ENCODE results near the gene ANKRD44. TPM values are rescaled to one million over a fixed set of nuclear protein-coding genes. Genes with fewer than 3 reads are reported as not detected.

The ANKRD44 gene
- total and polyA plus RNA-seq, 4 experiments from 2014 or later, result 51.5 to 248 (median 158) TPM

DNA sequence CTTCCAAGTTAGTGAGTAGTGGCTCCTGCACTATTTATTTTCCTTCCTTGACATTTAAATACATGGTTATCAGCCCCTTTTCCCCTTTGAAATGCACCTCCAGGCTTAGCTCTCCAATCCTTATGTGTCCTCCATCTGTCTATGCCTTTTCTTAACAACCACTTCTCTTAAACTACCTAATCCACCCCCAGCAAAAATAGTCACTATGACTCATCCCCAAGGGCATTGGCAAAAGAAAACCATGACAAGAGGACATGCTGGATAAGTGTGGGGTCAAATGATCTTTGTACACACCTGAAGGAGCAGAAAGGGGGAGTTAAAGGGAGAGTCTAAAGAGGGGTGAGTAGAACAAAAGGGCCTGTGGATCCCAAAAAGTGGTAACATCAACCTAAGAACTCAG is 127.2 kb downstream of the ANKRD44 start:
- Histone ChIP-seq H3K27me3 (ENCODE audit: insufficient read depth, low read length) (no peaks in the 10 kb centered on the region), H3K4me1 (ENCODE audit: insufficient read depth, low read length) (peaks cover 74% of the 10 kb centered on the region), H3K4me3 (ENCODE audit: low read length in 2 of 2) (no peak overlapping the region), H3K27ac (ENCODE audit: low read depth, low read length) (no peak overlapping the region), H3K36me3 (ENCODE audit: insufficient read depth, low read length) (peaks cover 36% of the 10 kb centered on the region), H3K9me3 (ENCODE audit: control insufficient read depth in 1 of 2, low read length in 2 of 2) (no peaks in the 10 kb centered on the region)
- H3K36me3 Mint-ChIP-seq, result peaks cover 46 to 62% of the 10 kb centered on the region in 2 donors
- no peaks in the 10 kb centered on the region for H3K9me3 Mint-ChIP-seq
- intact Hi-C loops (cut with micrococcal nuclease), result loop anchor here (5.0 kb wide), 1 partner anchor 36 kb away; no protein-coding TSS in a partner anchor
- no peaks in the 10 kb centered on the region for H3K27me3 Mint-ChIP-seq
- POLR2A ChIA-PET (ENCODE audit: partially characterized antibody), result no interaction called here
- H3K27ac Mint-ChIP-seq, result peak overlapping the region; percentile 19 to 69 (median 36)
- CTCF ChIA-PET (ENCODE audit: partially characterized antibody), result interaction anchor here (0.8 to 2.9 kb wide), 6 partner anchors 8 to 145 kb away, joined by 3 to 10 read pairs (median 4); no protein-coding TSS in a partner anchor
- peaks cover 61 to 94% (median 75%) of the 10 kb centered on the region in 4 donors for H3K4me1 Mint-ChIP-seq
- no peak for DNase-seq
- peak overlapping the region in 1 of 8 donors; percentile 53 for H3K4me3 Mint-ChIP-seq

- Mint-ChIP-seq H3K36me3 (peaks cover 46 to 62% of the 10 kb centered on the region in 2 donors), H3K27ac (peak overlapping the region; percentile 15 to 75 (median 50)), H3K27me3 (no peaks in the 10 kb centered on the region), H3K4me3 (peak overlapping the region in 5 of 8 donors; percentile 0 to 41 (median 1)), H3K4me1 (peaks cover 58 to 87% (median 69%) of the 10 kb centered on the region in 4 donors), H3K9me3 (no peaks in the 10 kb centered on the region)
- intact Hi-C loops (cut with micrococcal nuclease), result loop anchor here (5.0 kb wide), 1 partner anchor 35 kb away; no protein-coding TSS in a partner anchor
- H3K4me1 ChIP-seq (ENCODE audit: insufficient read depth, low read length), result peaks cover 72% of the 10 kb centered on the region
- DNase-seq, result no peak
- no peak overlapping the region for H3K4me3 ChIP-seq (ENCODE audit: low read length in 2 of 2)
- H3K9me3 ChIP-seq (ENCODE audit: control insufficient read depth in 1 of 2, low read length in 2 of 2), result no peaks in the 10 kb centered on the region
- peaks cover 36% of the 10 kb centered on the region for H3K36me3 ChIP-seq (ENCODE audit: insufficient read depth, low read length)
- H3K27ac ChIP-seq (ENCODE audit: low read depth, low read length), result no peak overlapping the region
- no peaks in the 10 kb centered on the region for H3K27me3 ChIP-seq (ENCODE audit: insufficient read depth, low read length)
- CTCF ChIA-PET (ENCODE audit: partially characterized antibody), result interaction anchor here (1.6 to 2.9 kb wide), 4 partner anchors 9 to 146 kb away, joined by 5 to 26 read pairs (median 9); no protein-coding TSS in a partner anchor
- POLR2A ChIA-PET (ENCODE audit: partially characterized antibody), result interaction anchor here (0.6 to 1.3 kb wide), 4 partner anchors 30 to 154 kb away, joined by 3 read pairs; no protein-coding TSS in a partner anchor
Measured at GRCh38 chr2:197182668-197183067, 127.9 kb downstream of the ANKRD44 start.

GRCh38 chr2:197181491-197181890 is 129.1 kb downstream of the ANKRD44 start:
- Histone ChIP-seq H3K4me1 (ENCODE audit: insufficient read depth, low read length) (peaks cover 64% of the 10 kb centered on the region), H3K36me3 (ENCODE audit: insufficient read depth, low read length) (peaks cover 32% of the 10 kb centered on the region), H3K4me3 (ENCODE audit: low read length in 2 of 2) (no peak overlapping the region), H3K27ac (ENCODE audit: low read depth, low read length) (no peak overlapping the region), H3K27me3 (ENCODE audit: insufficient read depth, low read length) (no peaks in the 10 kb centered on the region), H3K9me3 (ENCODE audit: control insufficient read depth in 1 of 2, low read length in 2 of 2) (no peaks in the 10 kb centered on the region)
- CTCF ChIA-PET (ENCODE audit: partially characterized antibody), result interaction anchor here (1.0 to 2.8 kb wide), 9 partner anchors 8 to 147 kb away, joined by 3 to 26 read pairs (median 5); no protein-coding TSS in a partner anchor
- Mint-ChIP-seq H3K27me3 (no peaks in the 10 kb centered on the region), H3K27ac (peak overlapping the region in 6 of 7 donors; percentile 5 to 83 (median 40)), H3K4me1 (peaks cover 53 to 79% (median 62%) of the 10 kb centered on the region in 4 donors), H3K36me3 (peaks cover 46 to 59% of the 10 kb centered on the region in 2 donors), H3K9me3 (no peaks in the 10 kb centered on the region), H3K4me3 (no peak overlapping the region)
- intact Hi-C loops (cut with micrococcal nuclease), result loop anchor here (5.0 kb wide), 1 partner anchor 34 kb away; no protein-coding TSS in a partner anchor
- POLR2A ChIA-PET (ENCODE audit: partially characterized antibody), result interaction anchor here (1.0 to 1.3 kb wide), 3 partner anchors 18 to 128 kb away, joined by 3 to 4 read pairs (median 3); no protein-coding TSS in a partner anchor
- no peak for DNase-seq

- H3K9me3 ChIP-seq (ENCODE audit: control insufficient read depth in 1 of 2, low read length in 2 of 2), result no peaks in the 10 kb centered on the region
- H3K27ac ChIP-seq (ENCODE audit: low read depth, low read length), result no peak overlapping the region
- H3K27me3 ChIP-seq (ENCODE audit: insufficient read depth, low read length), result no peaks in the 10 kb centered on the region
- Mint-ChIP-seq H3K9me3 (no peaks in the 10 kb centered on the region), H3K36me3 (peaks cover 33 to 52% of the 10 kb centered on the region in 2 donors), H3K27me3 (no peaks in the 10 kb centered on the region), H3K27ac (peak overlapping the region in 5 of 7 donors; percentile 3 to 60 (median 24)), H3K4me3 (peak overlapping the region in 1 of 8 donors; percentile 21), H3K4me1 (peaks cover 55 to 79% (median 65%) of the 10 kb centered on the region in 4 donors)
- ChIA-PET CTCF (ENCODE audit: partially characterized antibody) (interaction anchor here (1.0 to 2.6 kb wide), 5 partner anchors 11 to 131 kb away, joined by 3 to 26 read pairs (median 4); no protein-coding TSS in a partner anchor), POLR2A (ENCODE audit: partially characterized antibody) (interaction anchor here (0.6 kb wide), 1 partner anchor 376 kb away, joined by 3 read pairs; no protein-coding TSS in a partner anchor)
- no peak for DNase-seq
- intact Hi-C loops (cut with micrococcal nuclease), result loop anchor here (5.0 kb wide), 1 partner anchor 33 kb away; no protein-coding TSS in a partner anchor
- H3K4me1 ChIP-seq (ENCODE audit: insufficient read depth, low read length), result peaks cover 76% of the 10 kb centered on the region
- peaks cover 22% of the 10 kb centered on the region for H3K36me3 ChIP-seq (ENCODE audit: insufficient read depth, low read length)
- H3K4me3 ChIP-seq (ENCODE audit: low read length in 2 of 2), result no peak overlapping the region
Measured at GRCh38 chr2:197179744-197180498, 130.7 kb downstream of the ANKRD44 start.

DNA sequence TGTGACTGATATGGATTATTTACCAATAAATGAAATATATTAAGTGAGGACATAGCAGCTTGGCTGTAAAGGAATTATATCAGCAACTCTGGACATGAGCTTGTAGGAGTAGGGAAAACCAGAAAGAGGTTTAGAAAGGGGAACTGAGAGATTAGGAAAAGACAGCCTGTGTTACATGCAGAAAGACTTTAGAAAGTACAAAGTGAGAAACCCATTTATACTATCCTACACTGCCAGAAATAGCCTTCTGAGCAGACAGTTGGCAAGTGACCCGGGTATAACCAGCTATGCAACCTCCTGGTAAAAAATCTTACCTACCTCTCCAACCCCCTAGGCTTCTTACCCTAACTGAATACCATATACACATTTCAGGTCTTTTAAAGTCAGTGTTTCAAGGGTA is 134.1 kb downstream of the ANKRD44 start:
- H3K4me3 Mint-ChIP-seq, result no peak overlapping the region
- H3K9me3 Mint-ChIP-seq, result no peaks in the 10 kb centered on the region
- Histone ChIP-seq H3K4me1 (ENCODE audit: insufficient read depth, low read length) (peaks cover 72% of the 10 kb centered on the region), H3K27me3 (ENCODE audit: insufficient read depth, low read length) (no peaks in the 10 kb centered on the region), H3K27ac (ENCODE audit: low read depth, low read length) (no peak overlapping the region), H3K9me3 (ENCODE audit: control insufficient read depth in 1 of 2, low read length in 2 of 2) (no peaks in the 10 kb centered on the region), H3K36me3 (ENCODE audit: insufficient read depth, low read length) (peaks cover 4% of the 10 kb centered on the region), H3K4me3 (ENCODE audit: low read length in 2 of 2) (no peak overlapping the region)
- ChIA-PET POLR2A (ENCODE audit: partially characterized antibody) (no interaction called here), CTCF (ENCODE audit: partially characterized antibody) (interaction anchor here (0.7 to 2.2 kb wide), 7 partner anchors 8 to 184 kb away, joined by 3 to 13 read pairs (median 4); no protein-coding TSS in a partner anchor)
- peak overlapping the region in 6 of 7 donors; percentile 3 to 67 (median 32) for H3K27ac Mint-ChIP-seq
- H3K27me3 Mint-ChIP-seq, result no peaks in the 10 kb centered on the region
- peaks cover 41 to 68% (median 54%) of the 10 kb centered on the region in 4 donors for H3K4me1 Mint-ChIP-seq
- peaks cover 13 to 38% of the 10 kb centered on the region in 2 donors for H3K36me3 Mint-ChIP-seq
- intact Hi-C loops (cut with micrococcal nuclease), result no loop called here
- no peak for DNase-seq

DNA sequence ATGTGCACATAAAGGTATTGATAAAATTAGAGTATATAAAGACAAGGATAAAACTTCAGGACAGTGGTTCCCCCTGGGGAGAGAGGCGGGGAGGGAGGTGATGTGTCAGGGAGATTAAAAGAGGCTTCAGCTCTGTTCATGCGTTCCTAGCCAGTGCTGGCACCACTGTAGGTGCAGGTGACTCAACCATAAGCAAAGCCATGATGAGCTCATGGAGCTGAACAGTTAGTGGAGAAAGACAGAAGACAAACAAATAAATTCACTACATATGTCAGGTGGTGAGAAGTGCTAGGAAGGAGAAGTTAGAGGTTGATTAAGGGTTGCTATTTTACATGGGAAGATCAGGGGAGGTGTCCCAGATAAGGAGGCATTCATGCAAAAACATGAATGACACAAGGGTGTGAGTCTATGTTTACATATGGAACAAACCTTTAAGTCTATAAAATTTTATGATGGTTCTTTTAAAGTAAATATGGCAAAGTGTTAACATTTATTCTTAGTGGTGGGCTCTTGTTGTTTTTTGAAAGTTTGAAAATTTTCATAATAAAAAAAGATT is 136.0 kb downstream of the ANKRD44 start:
- H3K4me1 Mint-ChIP-seq, result peaks cover 42 to 70% (median 56%) of the 10 kb centered on the region in 4 donors
- Histone ChIP-seq H3K36me3 (ENCODE audit: insufficient read depth, low read length) (peaks cover 4% of the 10 kb centered on the region), H3K9me3 (ENCODE audit: control insufficient read depth in 1 of 2, low read length in 2 of 2) (no peaks in the 10 kb centered on the region), H3K4me1 (ENCODE audit: insufficient read depth, low read length) (peaks cover 73% of the 10 kb centered on the region), H3K27ac (ENCODE audit: low read depth, low read length) (no peak overlapping the region), H3K27me3 (ENCODE audit: insufficient read depth, low read length) (no peaks in the 10 kb centered on the region), H3K4me3 (ENCODE audit: low read length in 2 of 2) (no peak overlapping the region)
- H3K9me3 Mint-ChIP-seq, result no peaks in the 10 kb centered on the region
- CTCF ChIA-PET (ENCODE audit: partially characterized antibody), result interaction anchor here (1.0 to 1.6 kb wide), 2 partner anchors 13 to 61 kb away, joined by 3 to 5 read pairs; no protein-coding TSS in a partner anchor
- POLR2A ChIA-PET (ENCODE audit: partially characterized antibody), result no interaction called here
- peak overlapping the region in 6 of 7 donors; percentile 4 to 78 (median 42) for H3K27ac Mint-ChIP-seq
- peak overlapping the region in 2 of 8 donors; percentile 3 to 6 for H3K4me3 Mint-ChIP-seq
- no peaks in the 10 kb centered on the region for H3K27me3 Mint-ChIP-seq
- H3K36me3 Mint-ChIP-seq, result peaks cover 7 to 40% of the 10 kb centered on the region in 2 donors
- intact Hi-C loops (cut with micrococcal nuclease), result loop anchor here (1.0 kb wide), 1 partner anchor 11 kb away; no protein-coding TSS in a partner anchor
- DNase-seq, result no peak

Measured in CD4-positive, alpha-beta memory T cell (primary cell).